Renal cortex interstitium (tissue), 11 donors: ENCODE results near the gene RORC. TPM values are rescaled to one million over a fixed set of nuclear protein-coding genes. Genes with fewer than 3 reads are reported as not detected.

Experiments
- DNase-seq, 11 donors: peaks; one replicate each; pipeline ENCODE4 v3.0.0-alpha.2; 2013; ENCODE audit warnings: low read depth in 9 of 11, low spot score in 4 of 11; ENCODE audit errors: extremely low read depth in 1 of 11
- polyA plus RNA-seq, 3 donors: library from polyadenylated mRNA; unstranded; fragments of 120-200 nt; gene quantifications; one replicate each; pipeline ENCODE4 v1.2.1, GENCODE V29; 2013; ENCODE audit not compliant: insufficient read length in 3 of 3

The RORC gene
- polyA plus RNA-seq, 3 donors, result 0.52 to 2.1 (median 0.75) TPM

DNA sequence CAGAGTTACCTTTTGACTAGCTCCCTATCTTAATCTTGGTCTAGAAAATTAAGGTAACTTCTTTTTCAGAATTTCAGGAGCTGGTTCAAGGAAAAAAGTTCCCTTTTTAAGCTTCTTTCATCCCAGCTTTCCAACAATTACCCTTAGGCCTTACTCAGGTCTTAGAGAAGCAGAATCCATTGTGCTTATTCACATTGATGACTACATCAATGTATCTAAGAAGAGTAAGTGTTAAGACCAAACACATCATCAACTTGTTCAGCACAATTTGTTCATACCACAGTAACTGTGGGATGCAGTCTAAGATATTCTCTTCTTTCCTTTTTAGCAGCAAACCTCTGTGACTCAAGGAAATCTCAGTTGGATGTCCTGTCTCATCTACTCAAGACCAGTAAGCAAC, 72.4 kb downstream of the RORC start:
- DNase-seq, result no peak

DNA sequence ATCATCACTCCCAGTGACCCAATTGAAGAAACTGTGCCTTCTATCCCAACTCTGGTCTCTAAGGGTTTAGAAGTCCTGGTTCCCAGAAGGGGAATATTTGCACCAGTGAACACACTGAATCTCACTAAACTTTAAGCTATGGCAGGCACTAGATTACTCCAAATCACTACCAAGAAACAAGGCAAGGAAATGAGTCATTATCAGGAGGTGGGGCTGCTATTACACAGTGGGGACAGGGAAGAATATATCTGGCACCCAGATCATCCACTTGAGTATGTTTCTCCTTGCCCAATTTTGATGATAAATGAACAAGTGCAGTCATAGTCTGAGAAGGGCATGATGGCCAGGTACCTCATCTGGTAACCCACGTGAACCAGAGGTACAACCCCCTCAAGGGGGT, 75.3 kb downstream of the RORC start:
- DNase-seq, result no peak

Other genes with a start within 250 kb of the RORC start
- 10 to 100 TPM; 21.5 to 24.7 (median 23.4) TPM for gene SNX27, start 219.8 kb downstream of the RORC start, polyA plus RNA-seq
- gene CELF3, start 115.0 kb downstream of the RORC start, polyA plus RNA-seq, result under 1 TPM; 0.26 to 0.46 (median 0.32) TPM
- under 1 TPM in 1 of 3 donors, not detected in 2; 0.55 TPM for gene RIIAD1, start 110.3 kb downstream of the RORC start, polyA plus RNA-seq
- 100 to 1,000 TPM; 108 to 131 (median 114) TPM for gene MRPL9, start 68.3 kb downstream of the RORC start, polyA plus RNA-seq
- 1 to 10 TPM; 8.3 to 9.8 (median 9.0) TPM for gene TDRKH, start 41.3 kb downstream of the RORC start, polyA plus RNA-seq
- under 1 TPM in 1 of 3 donors, not detected in 2; 0.03 TPM for gene LINGO4, start 26.4 kb downstream of the RORC start, polyA plus RNA-seq
- under 1 TPM in 2 of 3 donors, not detected in 1; 0.19 to 0.36 TPM for gene C2CD4D, start 8.0 kb upstream of the RORC start, polyA plus RNA-seq
- 1 to 10 TPM in 1 of 3 donors, under 1 TPM in 2; 0.37 to 1.5 (median 0.84) TPM for gene THEM5, start 21.9 kb upstream of the RORC start, polyA plus RNA-seq
- gene THEM4, start 77.7 kb upstream of the RORC start, polyA plus RNA-seq, result 10 to 100 TPM; 22.5 to 47.0 (median 28.7) TPM
- gene S100A10, start 162.1 kb upstream of the RORC start, polyA plus RNA-seq, result 100 to 1,000 TPM; 211 to 270 (median 220) TPM
- 100 to 1,000 TPM; 221 to 251 (median 248) TPM for gene S100A11, start 205.2 kb upstream of the RORC start, polyA plus RNA-seq